SK-N-SH (cell line): ENCODE results near the gene SPRR2F. TPM values are rescaled to one million over a fixed set of nuclear protein-coding genes. Genes with fewer than 3 reads are reported as not detected.

Source experiments
- CTCF ChIA-PET: fragments of 300-600, 350-600 bp; formaldehyde crosslinking; extraction: SDS; loops from one replicate; lab custom pipeline; 2021; lab: Yijun Ruan, JAX
- POLR2A ChIA-PET: fragments of 350-600 bp; sonication (Branson Sonifier 250); formaldehyde crosslinking; extraction: SDS; loops from one replicate; lab custom pipeline; 2020; ENCODE audit warnings: antibody characterized with exemption, inconsistent platforms; lab: Yijun Ruan, JAX
- DNase-seq: peaks from one replicate; pipeline ENCODE4 v3.0.0; 2012
- H2AFZ ChIP-seq: fragments of 200-600 bp; sonication (generic); 2 replicates; pipeline ENCODE4 v1.8.1; 2016; ENCODE audit warnings: antibody characterized with exemption, mild to moderate bottlenecking, low read depth
- H3F3A ChIP-seq: fragments of 200-600 bp; sonication (generic); replicated peaks from 2 replicates; pipeline ENCODE3; 2016; ENCODE audit warnings: antibody characterized with exemption, mild to moderate bottlenecking; ENCODE audit not compliant: insufficient read depth
- H3K27ac ChIP-seq, 2 experiments: fragments of 200-500 bp in 1 of 2; fragments of 200-600 bp in 1 of 2; sonication (Bioruptor generic) in 1 of 2; sonication (generic), shearing (Covaris generic) in 1 of 2; 2 replicates each; pipeline versions ENCODE4 v1.5.1 to v1.6.1; 2014 to 2016; ENCODE audit warnings: low read depth in 2 of 2, inconsistent platforms in 1 of 2, low read length in 1 of 2, mild to moderate bottlenecking in 1 of 2, mixed read lengths in 1 of 2
- H3K27me3 ChIP-seq: fragments of 200-600 bp; sonication (generic), shearing (Covaris generic); 2 replicates; pipeline ENCODE4 v1.6.1; 2016; ENCODE audit warnings: mixed run types; ENCODE audit not compliant: insufficient read depth
- H3K36me3 ChIP-seq, 2 experiments: fragments of 200-500 bp in 1 of 2; fragments of 200-600 bp in 1 of 2; sonication (Bioruptor generic) in 1 of 2; sonication (generic) in 1 of 2; replicated peaks in 1 of 2; 2 replicates each; pipeline versions ENCODE3 to v1.5.1; 2014 to 2016; ENCODE audit warnings: low read length in 1 of 2, mild to moderate bottlenecking in 1 of 2; ENCODE audit not compliant: insufficient read depth in 2 of 2, control insufficient read depth in 1 of 2
- H3K4me1 ChIP-seq, 2 experiments: fragments of 200-500 bp in 1 of 2; fragments of 200-600 bp in 1 of 2; sonication (Bioruptor generic) in 1 of 2; sonication (generic), shearing (Covaris generic) in 1 of 2; 2 replicates each; pipeline versions ENCODE4 v1.5.1 to v1.6.1; 2014 to 2016; ENCODE audit warnings: low read depth in 1 of 2, low read length in 1 of 2, mixed run types in 1 of 2; ENCODE audit not compliant: insufficient read depth in 2 of 2, control insufficient read depth in 1 of 2
- H3K4me2 ChIP-seq: fragments of 200-600 bp; sonication (generic), shearing (Covaris generic); 2 replicates; pipeline ENCODE4 v1.6.1; 2017; ENCODE audit warnings: mixed run types
- H3K4me3 ChIP-seq, 2 experiments: fragments of 200-500 bp in 1 of 2; fragments of 200-600 bp in 1 of 2; sonication (Bioruptor generic) in 1 of 2; sonication (generic), shearing (Covaris generic) in 1 of 2; 2 replicates each; pipeline versions ENCODE4 v1.5.1 to v1.8.1; 2014 to 2016; ENCODE audit warnings: low read depth in 2 of 2, inconsistent platforms in 1 of 2, low read length in 1 of 2, mild to moderate bottlenecking in 1 of 2, mixed read lengths in 1 of 2, moderate library complexity in 1 of 2
- H3K79me2 ChIP-seq: fragments of 200-600 bp; sonication (generic); 2 replicates; pipeline ENCODE4 v1.8.1; 2017; ENCODE audit warnings: mild to moderate bottlenecking; ENCODE audit not compliant: insufficient read depth
- H3K9ac ChIP-seq: fragments of 200-600 bp; sonication (generic); 2 replicates; pipeline ENCODE4 v1.6.1; 2017; ENCODE audit warnings: mixed run types
- H3K9me2 ChIP-seq: fragments of 200-600 bp; sonication (generic); 2 replicates; pipeline ENCODE4 v1.6.1; 2017; ENCODE audit warnings: mixed run types
- H3K9me3 ChIP-seq: fragments of 200-600 bp; sonication (generic); 2 replicates; pipeline ENCODE4 v1.6.1; 2017; ENCODE audit warnings: mixed run types, mild to moderate bottlenecking, moderate library complexity
- H4K20me1 ChIP-seq: fragments of 200-600 bp; sonication (generic); 2 replicates; pipeline ENCODE4 v1.6.1; 2017; ENCODE audit warnings: mild to moderate bottlenecking, mixed run types; ENCODE audit not compliant: insufficient read depth
- CHD2 ChIP-seq: fragments of 150-350 bp; IDR thresholded peaks from 2 replicates; pipeline ENCODE4 v1.6.1; 2018; ENCODE audit warnings: low read length; ENCODE audit not compliant: partially characterized antibody
- EP300 ChIP-seq, 2 experiments: IDR thresholded peaks; 2 replicates each; pipeline versions ENCODE4 v1.4.0 to v1.6.1; 2012; ENCODE audit warnings: borderline replicate concordance in 1 of 2, low read depth in 1 of 2, low read length in 1 of 2
- EZH2phosphoT487 ChIP-seq: fragments of 200-600 bp; sonication (generic); IDR thresholded peaks from 2 replicates; pipeline ENCODE4 v1.6.1; 2017; ENCODE audit warnings: low read depth, mixed run types, mild to moderate bottlenecking, antibody characterized with exemption, moderate library complexity, borderline replicate concordance
- FOSL2 ChIP-seq: IDR thresholded peaks from 2 replicates; pipeline ENCODE4 v1.4.0; 2012; ENCODE audit warnings: low read depth, mild to moderate bottlenecking, moderate library complexity, borderline replicate concordance
- FOXJ3 ChIP-seq: sonication (generic); formaldehyde crosslinking; IDR thresholded peaks from 2 replicates; pipeline ENCODE4 v1.5.1; 2020; ENCODE audit warnings: mild to moderate bottlenecking, missing genetic modification reagents
- FOXM1 ChIP-seq: IDR thresholded peaks from 2 replicates; pipeline ENCODE4 v1.4.0; 2012; ENCODE audit warnings: low read depth, mild to moderate bottlenecking
- GABPA ChIP-seq: IDR thresholded peaks from 2 replicates; pipeline ENCODE4 v1.4.0; 2012; ENCODE audit warnings: low read depth, mild to moderate bottlenecking
- JUND ChIP-seq: IDR thresholded peaks from 2 replicates; pipeline ENCODE4 v1.4.0; 2012
- MEF2A ChIP-seq: IDR thresholded peaks from 2 replicates; pipeline ENCODE4 v1.4.0; 2012; ENCODE audit warnings: low read depth, borderline replicate concordance
- MXI1 ChIP-seq: IDR thresholded peaks from 2 replicates; pipeline ENCODE4 v1.6.1; 2012; ENCODE audit warnings: mild to moderate bottlenecking, low read depth, low read length, improper control_type of control experiment
- RCOR1 ChIP-seq: fragments of 150-350 bp; IDR thresholded peaks from 2 replicates; pipeline ENCODE4 v1.6.1; 2017; ENCODE audit warnings: antibody characterized with exemption, low read length
- REST ChIP-seq: IDR thresholded peaks from 2 replicates; pipeline ENCODE4 v1.6.1; 2012; ENCODE audit warnings: mild to moderate bottlenecking, low read depth, low read length, moderate library complexity
- RXRA ChIP-seq: IDR thresholded peaks from 2 replicates; pipeline ENCODE4 v1.4.0; 2012; ENCODE audit warnings: low read depth, mild to moderate bottlenecking, borderline replicate concordance
- SIN3A ChIP-seq: IDR thresholded peaks from 2 replicates; pipeline ENCODE4 v1.6.1; 2012; ENCODE audit warnings: low read depth, mild to moderate bottlenecking, low read length, moderate library complexity, borderline replicate concordance
- SMC3 ChIP-seq: IDR thresholded peaks from 2 replicates; pipeline ENCODE4 v1.6.1; 2012; ENCODE audit warnings: low read depth, low read length, improper control_type of control experiment
- TAF1 ChIP-seq: IDR thresholded peaks from 2 replicates; pipeline ENCODE4 v1.6.1; 2012; ENCODE audit warnings: low read depth, mild to moderate bottlenecking, low read length, moderate library complexity, borderline replicate concordance
- TCF12 ChIP-seq: IDR thresholded peaks from 2 replicates; pipeline ENCODE4 v1.4.0; 2012
- USF1 ChIP-seq: IDR thresholded peaks from 2 replicates; pipeline ENCODE4 v1.4.0; 2012; ENCODE audit warnings: low read depth, borderline replicate concordance
- USF2 ChIP-seq: fragments of 150-350 bp; IDR thresholded peaks from 2 replicates; pipeline ENCODE4 v1.6.1; 2017; ENCODE audit warnings: antibody characterized with exemption, low read length, low read depth, borderline replicate concordance
- ZBTB33 ChIP-seq: IDR thresholded peaks from 2 replicates; pipeline ENCODE4 v1.4.0; 2012; ENCODE audit warnings: low read depth, borderline replicate concordance
- WGBS: methylation state at CpG from one replicate; pipeline ENCODE4 v1.1.6; 2017; ENCODE audit warnings: low lambda C conversion rate; 5-methylcytosine and 5-hydroxymethylcytosine counted together
- polyA plus RNA-seq, 3 experiments: library from polyadenylated mRNA; depleted of rRNA; stranded (reverse); fragments of >200 nt; gene quantifications; 2 replicates each; pipeline ENCODE4 v1.2.3, GENCODE V29; 2012

The SPRR2F gene
- polyA plus RNA-seq, 1 of the 3 experiments (the other 2 are of a cell fraction), result not detected

- Histone ChIP-seq H3F3A (no peaks in the 10 kb centered on the region), H3K27me3 (no peaks in the 10 kb centered on the region), H3K27ac (no peak overlapping the region), H3K9me2 (no peaks in the 10 kb centered on the region), H2AFZ (no peak overlapping the region), H3K9ac (no peak overlapping the region), H4K20me1 (no peaks in the 10 kb centered on the region), H3K4me3 (no peak overlapping the region), H3K9me3 (no peaks in the 10 kb centered on the region), H3K4me2 (no peak overlapping the region), H3K79me2 (no peaks in the 10 kb centered on the region), H3K4me1 (no peaks in the 10 kb centered on the region), H3K36me3 (no peaks in the 10 kb centered on the region)
- CTCF ChIA-PET, result no interaction called here
- POLR2A ChIA-PET, result no interaction called here
- TF ChIP-seq TCF12 (no peak), MXI1 (no peak)
- DNase-seq, result no peak
- 0% methylated on average over 5 of the region's 5 CpGs for WGBS
Observed at GRCh38 chr1:153072806-153073726, 40.2 kb downstream of the SPRR2F start.

- WGBS, result 0% methylated on average over 2 of the region's 2 CpGs
- no peak within 1 kb of the TSS for H3K4me2 ChIP-seq
- no peaks in the 10 kb centered on the region for H3K9me3 ChIP-seq
- no peak within 1 kb of the TSS for H3K27ac ChIP-seq
- no peaks in the 10 kb centered on the region for H3F3A ChIP-seq
- no peaks in the 10 kb centered on the region for H3K4me1 ChIP-seq
- ChIA-PET CTCF (no interaction called here), POLR2A (no interaction called here)
- DNase-seq, result no peak
- no peak within 1 kb of the TSS for H3K9ac ChIP-seq
- H3K27me3 ChIP-seq, result no peaks in the 10 kb centered on the region
- H3K36me3 ChIP-seq, result no peaks in the 10 kb centered on the region
- no peak within 1 kb of the TSS for H2AFZ ChIP-seq
- no peaks in the 10 kb centered on the region for H4K20me1 ChIP-seq
- H3K79me2 ChIP-seq, result no peaks in the 10 kb centered on the region
- H3K9me2 ChIP-seq, result no peaks in the 10 kb centered on the region
- H3K4me3 ChIP-seq, result no peak within 1 kb of the TSS
- TF ChIP-seq EZH2phosphoT487, result no peak
- TF ChIP-seq RCOR1, result no peak
- no peak for TF ChIP-seq USF1
- TF ChIP-seq TAF1, result no peak
- no peak for TF ChIP-seq RXRA
- no peak for TF ChIP-seq FOXM1
- no peak for TF ChIP-seq SMC3
- no peak for TF ChIP-seq REST
- no peak for TF ChIP-seq GABPA
- no peak for TF ChIP-seq FOSL2
- TF ChIP-seq CHD2, result no peak
- TF ChIP-seq FOXJ3, result no peak
- TF ChIP-seq JUND, result no peak
- TF ChIP-seq MEF2A, result no peak
- no peak for TF ChIP-seq USF2
- no peak for TF ChIP-seq SIN3A
- TF ChIP-seq EP300 (IDR thresholded peaks at IDR 0.05; ENCODE audit: borderline replicate concordance in 1 of 2, low read depth in 1 of 2, low read length in 1 of 2), result no peak
- no peak for TF ChIP-seq ZBTB33
Observed at GRCh38 chr1:153071511-153071910, 41.8 kb downstream of the SPRR2F start, which contains the start of gene SPRR2B. Gene SPRR2B, minus strand, starts transcription at chr1:153071611. Its CDS starts 772 bp downstream, at chr1:153070839.
